ENCODE measurements around the gene UEVLD.

- no peak for TF ChIP-seq CTCF (IDR thresholded peaks at IDR 0.05; ENCODE audit: insufficient read depth, low read depth, low read length)
- TF ChIP-seq EZH2 (IDR thresholded peaks at IDR 0.05; ENCODE audit: insufficient read depth, low read length) = no peak
These were observed at the start of gene UEVLD for GRCh38 chr11:18588297-18589252.

All from astrocyte (in vitro differentiated cells and primary cell).